ENCODE data around the gene SLC45A2.
A peak's percentile ranks its signal among the peaks of the same experiment; 100 is the strongest.

SLC45A2 gene

GRCh38 chr5:33934176-33934575, 50.3 kb downstream of the SLC45A2 start:
- peak; percentile 44 for DNase-seq (ENCODE audit: low read depth)
- no peak for TF ChIP-seq CTCF (conservative IDR thresholded peaks at IDR 0.05; ENCODE audit: control insufficient read depth, insufficient read depth, low read depth, low read length)

GRCh38 chr5:33933723-33934169, 50.7 kb downstream of the SLC45A2 start:
- no peak overlapping the region for H3K4me3 ChIP-seq (ENCODE audit: control insufficient read depth, low read depth, low read length)
- no peak for TF ChIP-seq CTCF (conservative IDR thresholded peaks at IDR 0.05; ENCODE audit: control insufficient read depth, insufficient read depth, low read depth, low read length)
- no peak for DNase-seq (ENCODE audit: low read depth)

More at GRCh38 chr5:33934176-33934575, 50.3 kb downstream of the SLC45A2 start:
- no peak overlapping the region for H3K4me3 ChIP-seq (ENCODE audit: control insufficient read depth, low read depth, low read length)

- TF ChIP-seq CTCF (conservative IDR thresholded peaks at IDR 0.05; ENCODE audit: control insufficient read depth, insufficient read depth, low read depth, low read length), result no peak
- no peak for DNase-seq (ENCODE audit: low read depth)
- no peak overlapping the region for H3K4me3 ChIP-seq (ENCODE audit: control insufficient read depth, low read depth, low read length)
These were observed 53.4 kb downstream of the SLC45A2 start for GRCh38 chr5:33931136-33931535.

GRCh38 chr5:33929925-33930690, 54.4 kb downstream of the SLC45A2 start:
- no peak for TF ChIP-seq CTCF (conservative IDR thresholded peaks at IDR 0.05; ENCODE audit: control insufficient read depth, insufficient read depth, low read depth, low read length)
- peak; percentile 46 for DNase-seq (ENCODE audit: low read depth)
- no peak overlapping the region for H3K4me3 ChIP-seq (ENCODE audit: control insufficient read depth, low read depth, low read length)

- no peak for DNase-seq (ENCODE audit: low read depth)
- TF ChIP-seq CTCF (conservative IDR thresholded peaks at IDR 0.05; ENCODE audit: control insufficient read depth, insufficient read depth, low read depth, low read length), result no peak
- no peak overlapping the region for H3K4me3 ChIP-seq (ENCODE audit: control insufficient read depth, low read depth, low read length)
These were observed 56.2 kb downstream of the SLC45A2 start for GRCh38 chr5:33928283-33928682.

- no peak overlapping the region for H3K4me3 ChIP-seq (ENCODE audit: control insufficient read depth, low read depth, low read length)
- no peak for TF ChIP-seq CTCF (conservative IDR thresholded peaks at IDR 0.05; ENCODE audit: control insufficient read depth, insufficient read depth, low read depth, low read length)
- no peak for DNase-seq (ENCODE audit: low read depth)
These were observed 56.8 kb downstream of the SLC45A2 start for GRCh38 chr5:33927685-33928084.
